OCI-LY7 (cell line): ENCODE data around the gene IRX4.

Experiments
- CTCF ChIP-seq: fragments of 200-600 bp; sonication (generic); conservative IDR thresholded peaks from 2 replicates; pipeline ENCODE4 v1.5.1; 2014; ENCODE audit warnings: mild to moderate bottlenecking, antibody characterized with exemption, low read length, moderate library complexity, mixed read lengths
- EZH2phosphoT487 ChIP-seq: fragments of 200-600 bp; sonication (generic); IDR thresholded peaks from 2 replicates; pipeline ENCODE4 v1.6.1; 2018; ENCODE audit warnings: low read depth, borderline replicate concordance, mild to moderate bottlenecking, mixed run types, antibody characterized with exemption, low read length, moderate library complexity, mixed read lengths

GRCh38 chr5:1885404-1885755, 2.7 kb upstream of the IRX4 start:
- TF ChIP-seq CTCF (no peak), EZH2phosphoT487 (no peak)
